ENCODE results near the gene CD200R1L. TPM values are rescaled to one million over a fixed set of nuclear protein-coding genes. Genes with fewer than 3 reads are reported as not detected.

The CD200R1L gene
- total RNA-seq, 4 donors from 2014 or later: not detected

DNA sequence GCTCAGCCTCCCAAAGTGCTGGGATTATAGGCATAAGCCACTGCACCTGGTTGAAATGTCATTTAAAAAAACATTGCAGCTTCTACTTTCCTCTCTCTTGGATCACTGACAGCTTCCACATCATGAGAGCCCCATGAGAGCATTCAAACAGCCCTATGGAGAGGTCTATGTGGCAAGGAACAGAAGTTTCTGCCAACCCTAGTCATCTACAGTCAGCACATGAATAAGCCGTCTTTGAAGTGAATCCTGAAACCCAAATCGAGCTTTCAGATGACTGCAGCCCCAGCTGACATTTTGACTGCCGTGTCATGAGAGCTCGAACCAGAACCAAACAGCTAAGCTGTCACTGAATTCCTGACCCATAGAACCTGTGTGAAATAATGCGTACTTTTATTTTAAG, 39.8 kb downstream of the CD200R1L start:
- no peak for DNase-seq
- 61 to 91% methylated on average over 5 of the region's 5 CpGs for whole genome bisulfite sequencing, 2 donors (ENCODE audit: low coverage in 1 of 2)
- H3K9me3 ChIP-seq: no peaks in the 10 kb centered on the region
- no peak overlapping the region for H3K27ac ChIP-seq
- intact Hi-C loops (cut with DNase I; ENCODE audit: low total_unique reads) (no loop called here), in situ Hi-C loops (cut with MboI; ENCODE audit: low pct_ligation_motif_present in 1 of 4, low pct_unique_long_range_greater_than_20kb in 1 of 4, low sequenced_read_pairs in 3 of 4) (no loop called here)
- peaks cover 0 to 6% (median 3%) of the 10 kb centered on the region in 4 donors for H3K4me1 ChIP-seq
- H3K4me3 ChIP-seq: no peak overlapping the region
- TF ChIP-seq POLR2A (IDR thresholded peaks at IDR 0.05) (no peak), POLR2AphosphoS5 (IDR thresholded peaks at IDR 0.05) (no peak), EP300 (IDR thresholded peaks at IDR 0.05; ENCODE audit: low read depth) (no peak)
- TF ChIP-seq, protein P1, sequence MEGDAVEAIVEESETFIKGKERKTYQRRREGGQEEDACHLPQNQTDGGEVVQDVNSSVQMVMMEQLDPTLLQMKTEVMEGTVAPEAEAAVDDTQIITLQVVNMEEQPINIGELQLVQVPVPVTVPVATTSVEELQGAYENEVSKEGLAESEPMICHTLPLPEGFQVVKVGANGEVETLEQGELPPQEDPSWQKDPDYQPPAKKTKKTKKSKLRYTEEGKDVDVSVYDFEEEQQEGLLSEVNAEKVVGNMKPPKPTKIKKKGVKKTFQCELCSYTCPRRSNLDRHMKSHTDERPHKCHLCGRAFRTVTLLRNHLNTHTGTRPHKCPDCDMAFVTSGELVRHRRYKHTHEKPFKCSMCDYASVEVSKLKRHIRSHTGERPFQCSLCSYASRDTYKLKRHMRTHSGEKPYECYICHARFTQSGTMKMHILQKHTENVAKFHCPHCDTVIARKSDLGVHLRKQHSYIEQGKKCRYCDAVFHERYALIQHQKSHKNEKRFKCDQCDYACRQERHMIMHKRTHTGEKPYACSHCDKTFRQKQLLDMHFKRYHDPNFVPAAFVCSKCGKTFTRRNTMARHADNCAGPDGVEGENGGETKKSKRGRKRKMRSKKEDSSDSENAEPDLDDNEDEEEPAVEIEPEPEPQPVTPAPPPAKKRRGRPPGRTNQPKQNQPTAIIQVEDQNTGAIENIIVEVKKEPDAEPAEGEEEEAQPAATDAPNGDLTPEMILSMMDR (IDR thresholded peaks at IDR 0.05): no peak
- H3K27me3 ChIP-seq: no peaks in the 10 kb centered on the region
- no peaks in the 10 kb centered on the region for H3K36me3 ChIP-seq

DNA sequence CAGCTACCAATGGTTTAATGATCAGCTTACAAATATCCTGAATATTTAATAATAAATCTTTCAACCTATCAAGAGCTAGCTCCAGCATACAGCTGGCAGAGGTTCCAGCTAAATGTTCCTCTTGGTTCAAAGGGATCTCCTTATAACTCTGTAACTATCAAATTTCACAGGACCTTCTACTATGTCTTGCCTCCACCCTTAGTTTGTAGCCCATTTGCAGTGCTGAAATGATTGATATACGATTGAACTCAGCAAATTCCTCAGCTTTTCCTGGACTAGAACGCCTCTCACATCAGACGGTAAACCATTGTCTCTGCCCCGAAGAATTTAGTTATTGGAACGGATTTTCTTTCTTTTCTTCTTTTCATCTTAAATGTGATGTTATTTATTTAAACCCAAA, 41.5 kb downstream of the CD200R1L start:
- no peaks in the 10 kb centered on the region for H3K4me1 ChIP-seq
- H3K9me3 ChIP-seq: no peaks in the 10 kb centered on the region
- in situ Hi-C loops (cut with MboI; ENCODE audit: low pct_ligation_motif_present in 1 of 4, low pct_unique_long_range_greater_than_20kb in 1 of 4, low sequenced_read_pairs in 3 of 4): no loop called here
- 87 to 95% methylated on average over 5 of the region's 5 CpGs for WGBS, 2 donors (ENCODE audit: low coverage in 1 of 2)
- H3K36me3 ChIP-seq: no peaks in the 10 kb centered on the region
- intact Hi-C loops (cut with DNase I; ENCODE audit: low total_unique reads): no loop called here
- DNase-seq: no peak
- H3K4me3 ChIP-seq: no peak overlapping the region
- H3K27ac ChIP-seq: no peak overlapping the region
- no peaks in the 10 kb centered on the region for H3K27me3 ChIP-seq
- no peak for TF ChIP-seq POLR2A (IDR thresholded peaks at IDR 0.05)
- no peak for TF ChIP-seq EP300 (IDR thresholded peaks at IDR 0.05; ENCODE audit: low read depth)
- no peak for TF ChIP-seq POLR2AphosphoS5 (IDR thresholded peaks at IDR 0.05)
- TF ChIP-seq, protein P1 (IDR thresholded peaks at IDR 0.05): no peak

DNA sequence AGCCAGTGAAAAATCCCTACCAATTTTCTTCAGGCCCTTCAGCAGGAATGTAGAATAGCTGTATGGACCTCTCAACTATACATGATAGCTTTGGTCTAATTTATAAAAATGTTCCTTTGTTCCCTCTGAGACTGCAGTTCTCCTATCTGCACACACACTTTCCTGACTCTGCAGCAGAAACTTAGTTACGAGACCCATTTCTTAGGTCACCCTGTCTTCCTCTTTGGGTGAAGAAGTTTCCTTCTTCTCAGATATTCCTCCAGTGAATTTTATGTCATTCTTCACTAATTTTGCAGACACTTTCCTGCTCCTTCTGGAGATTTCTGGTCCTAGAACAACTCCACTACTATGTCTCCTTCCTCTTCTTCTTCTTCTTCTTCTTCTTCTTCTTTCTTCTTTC, 42.6 kb downstream of the CD200R1L start:
- 75 to 96% methylated on average over 1 of the region's 1 CpG for WGBS, 2 donors (ENCODE audit: low coverage in 1 of 2)

DNA sequence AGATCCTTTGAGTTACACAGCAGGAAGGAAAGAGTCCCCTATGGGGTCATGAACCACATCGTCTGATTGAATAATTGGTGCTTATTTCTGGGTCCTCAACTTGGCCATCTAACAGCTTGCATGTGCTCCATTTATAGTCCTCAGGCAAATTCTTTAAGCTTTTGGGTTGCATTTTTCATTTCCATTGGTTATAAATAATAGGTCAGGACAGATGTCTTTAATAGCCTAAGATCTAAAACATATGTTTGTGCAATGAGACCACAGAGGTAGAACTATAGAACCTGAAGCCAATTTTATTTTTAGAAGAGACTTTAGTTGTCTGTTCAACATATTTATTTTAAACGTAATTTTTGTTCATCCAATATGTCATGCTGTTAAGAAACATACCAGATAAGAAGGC, 43.2 kb downstream of the CD200R1L start:
- Histone ChIP-seq H3K4me1 (no peaks in the 10 kb centered on the region), H3K27me3 (no peaks in the 10 kb centered on the region), H3K27ac (no peak overlapping the region), H3K36me3 (no peaks in the 10 kb centered on the region), H3K9me3 (no peaks in the 10 kb centered on the region), H3K4me3 (no peak overlapping the region)
- in situ Hi-C loops (cut with MboI; ENCODE audit: low pct_ligation_motif_present in 1 of 4, low pct_unique_long_range_greater_than_20kb in 1 of 4, low sequenced_read_pairs in 3 of 4): no loop called here
- WGBS, 2 donors (ENCODE audit: low coverage in 1 of 2): 64 to 70% methylated on average over 2 of the region's 2 CpGs
- TF ChIP-seq POLR2A (IDR thresholded peaks at IDR 0.05) (no peak), POLR2AphosphoS5 (IDR thresholded peaks at IDR 0.05) (no peak), EP300 (IDR thresholded peaks at IDR 0.05; ENCODE audit: low read depth) (no peak)
- TF ChIP-seq, protein P1 (IDR thresholded peaks at IDR 0.05): no peak
- no peak for DNase-seq
- intact Hi-C loops (cut with DNase I; ENCODE audit: low total_unique reads): no loop called here

More for the DNA sequence above, 42.6 kb downstream of the CD200R1L start:
- Histone ChIP-seq H3K4me3 (no peak overlapping the region), H3K36me3 (no peaks in the 10 kb centered on the region), H3K9me3 (no peaks in the 10 kb centered on the region), H3K4me1 (no peaks in the 10 kb centered on the region), H3K27me3 (no peaks in the 10 kb centered on the region), H3K27ac (no peak overlapping the region)
- intact Hi-C loops (cut with DNase I; ENCODE audit: low total_unique reads): no loop called here
- TF ChIP-seq, protein P1 (IDR thresholded peaks at IDR 0.05): no peak
- no peak for TF ChIP-seq EP300 (IDR thresholded peaks at IDR 0.05; ENCODE audit: low read depth)
- TF ChIP-seq POLR2AphosphoS5 (IDR thresholded peaks at IDR 0.05): no peak
- no peak for TF ChIP-seq POLR2A (IDR thresholded peaks at IDR 0.05)
- in situ Hi-C loops (cut with MboI; ENCODE audit: low pct_ligation_motif_present in 1 of 4, low pct_unique_long_range_greater_than_20kb in 1 of 4, low sequenced_read_pairs in 3 of 4): no loop called here
- no peak for DNase-seq

Measured in transverse colon (tissue), 4 donors.